AG04449 (cell line): Measurements from ENCODE around the gene TP53AIP1.

Source experiments
- CTCF ChIA-PET: fragments of 350-600 bp; formaldehyde crosslinking; extraction: SDS; loops from one replicate; lab custom pipeline; 2021; ENCODE audit warnings: antibody characterized with exemption; lab: Yijun Ruan, JAX
- POLR2A ChIA-PET: fragments of 400-600, 350-600 bp; formaldehyde crosslinking; extraction: SDS; loops from one replicate; lab custom pipeline; 2020; ENCODE audit warnings: antibody characterized with exemption, inconsistent platforms; lab: Yijun Ruan, JAX
- DNase-seq: peaks from one replicate; pipeline ENCODE4 v3.0.0-alpha.2; 2010; ENCODE audit warnings: low read depth, low spot score
- H3K4me3 ChIP-seq: 2 replicates; pipeline ENCODE4 v1.5.1; 2011; ENCODE audit warnings: low read depth, mild to moderate bottlenecking, control low read depth, low read length
- CTCF ChIP-seq: IDR thresholded peaks from one replicate; pipeline ENCODE4 v1.5.1; 2011; ENCODE audit warnings: mild to moderate bottlenecking, moderate library complexity, low read length, control low read depth, inconsistent platforms; ENCODE audit not compliant: insufficient read depth; ENCODE audit errors: missing control alignments

Gene TP53AIP1

DNA sequence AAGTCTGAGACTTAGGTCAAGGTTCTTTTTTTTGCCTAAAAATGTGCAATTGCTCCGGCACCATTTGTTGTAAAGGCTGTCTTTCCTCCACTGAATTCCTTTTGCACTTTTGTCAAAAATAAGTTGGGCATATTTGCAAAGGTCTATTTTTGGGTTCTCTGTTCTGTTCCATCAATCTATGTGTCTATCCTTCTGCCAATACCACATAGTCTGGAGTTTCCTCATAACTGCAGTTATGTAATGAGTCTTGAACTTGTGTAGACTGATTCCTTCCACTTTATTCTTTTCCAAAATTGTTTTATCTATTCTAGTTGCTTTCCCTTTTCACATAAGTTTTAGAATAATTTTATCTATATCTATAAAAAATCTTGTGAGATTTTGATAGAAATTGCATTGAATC, 44.8 kb downstream of the TP53AIP1 start:
- ChIA-PET CTCF (interaction anchor here (1.2 kb wide), 1 partner anchor 13 kb away, joined by 5 read pairs; no protein-coding TSS in a partner anchor), POLR2A (no interaction called here)
- no peak for DNase-seq
- no peak for TF ChIP-seq CTCF
- no peak overlapping the region for H3K4me3 ChIP-seq

DNA sequence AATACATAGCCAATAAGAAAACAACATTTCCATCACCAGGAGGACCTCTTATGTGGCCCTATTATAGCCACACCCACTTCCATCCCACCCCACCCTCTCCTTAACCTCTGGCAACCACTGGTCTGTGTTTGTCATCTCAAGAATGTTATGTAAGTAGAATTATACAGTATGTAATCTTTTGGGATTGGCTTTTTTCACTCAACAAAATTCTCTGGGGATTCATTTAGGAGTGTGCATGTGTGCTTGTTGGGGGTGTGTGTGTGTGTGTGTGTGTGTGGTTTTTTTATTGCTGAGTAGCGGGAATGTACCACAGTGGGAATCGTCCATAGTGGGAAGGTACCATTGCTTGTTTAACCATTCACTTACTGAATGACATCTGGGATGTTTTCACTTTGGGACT, 46.3 kb downstream of the TP53AIP1 start:
- TF ChIP-seq CTCF, result no peak
- CTCF ChIA-PET, result no interaction called here
- POLR2A ChIA-PET, result no interaction called here
- no peak overlapping the region for H3K4me3 ChIP-seq
- no peak for DNase-seq

DNA sequence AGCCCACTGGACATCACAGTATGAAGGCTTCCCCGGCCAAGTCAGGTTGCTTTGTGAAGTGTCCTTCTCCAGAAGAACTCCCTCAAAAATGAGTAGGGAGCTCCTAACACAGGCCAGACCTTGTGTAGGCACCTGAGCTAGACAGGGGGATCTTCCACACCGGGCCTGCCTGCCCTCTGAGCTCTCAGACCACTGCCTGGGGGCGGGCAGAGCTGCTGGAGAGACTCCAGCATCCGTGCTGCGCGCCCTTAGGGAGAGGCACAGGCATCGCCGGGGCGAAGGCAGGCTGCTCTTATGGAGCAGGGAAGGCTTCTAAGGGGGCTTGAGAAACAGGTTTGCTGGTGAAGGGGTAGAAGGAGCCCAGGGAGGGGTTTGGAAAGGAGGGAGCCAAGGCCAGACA, 47.1 kb downstream of the TP53AIP1 start:
- CTCF ChIA-PET, result interaction anchor here (1.8 kb wide), 1 partner anchor 9 kb away, joined by 5 read pairs; no protein-coding TSS in a partner anchor
- POLR2A ChIA-PET, result no interaction called here
- TF ChIP-seq CTCF, result no peak
- DNase-seq, result no peak
- H3K4me3 ChIP-seq, result no peak overlapping the region

GRCh38 chr11:128894685-128895084, 48.0 kb downstream of the TP53AIP1 start:
- DNase-seq, result no peak
- POLR2A ChIA-PET, result interaction anchor here (0.7 kb wide), 1 partner anchor 117 kb away, joined by 3 read pairs; no protein-coding TSS in a partner anchor
- TF ChIP-seq CTCF, result no peak
- CTCF ChIA-PET, result interaction anchor here (1.8 to 4.1 kb wide), 3 partner anchors 10 to 737 kb away, joined by 5 to 30 read pairs (median 13); no protein-coding TSS in a partner anchor
- H3K4me3 ChIP-seq, result no peak overlapping the region

DNA sequence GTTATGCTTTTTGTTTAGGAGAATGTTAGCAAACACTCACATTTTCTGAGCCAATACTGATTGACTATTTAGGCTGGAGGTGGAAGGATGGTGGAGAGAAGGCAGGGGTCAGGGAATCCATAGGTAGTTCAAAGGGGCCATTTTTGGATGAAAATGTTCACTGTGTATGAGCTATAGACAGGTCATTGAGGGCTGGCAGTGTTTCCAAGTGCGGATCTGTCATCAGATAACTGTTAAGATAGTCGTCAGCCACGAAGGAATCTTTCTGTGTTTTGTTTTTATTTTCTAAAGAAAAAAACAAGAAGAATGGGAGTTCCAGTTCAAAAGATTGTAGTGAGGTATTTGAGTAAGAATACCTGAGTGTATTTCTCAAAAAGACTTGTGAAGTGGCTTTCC, 48.4 kb downstream of the TP53AIP1 start:
- TF ChIP-seq CTCF, result no peak
- no peak overlapping the region for H3K4me3 ChIP-seq
- ChIA-PET CTCF (interaction anchor here (1.8 to 11.5 kb wide), 4 partner anchors 10 to 737 kb away, joined by 5 to 488 read pairs (median 22); no protein-coding TSS in a partner anchor), POLR2A (interaction anchor here (0.7 kb wide), 1 partner anchor 118 kb away, joined by 3 read pairs; no protein-coding TSS in a partner anchor)
- no peak for DNase-seq

DNA sequence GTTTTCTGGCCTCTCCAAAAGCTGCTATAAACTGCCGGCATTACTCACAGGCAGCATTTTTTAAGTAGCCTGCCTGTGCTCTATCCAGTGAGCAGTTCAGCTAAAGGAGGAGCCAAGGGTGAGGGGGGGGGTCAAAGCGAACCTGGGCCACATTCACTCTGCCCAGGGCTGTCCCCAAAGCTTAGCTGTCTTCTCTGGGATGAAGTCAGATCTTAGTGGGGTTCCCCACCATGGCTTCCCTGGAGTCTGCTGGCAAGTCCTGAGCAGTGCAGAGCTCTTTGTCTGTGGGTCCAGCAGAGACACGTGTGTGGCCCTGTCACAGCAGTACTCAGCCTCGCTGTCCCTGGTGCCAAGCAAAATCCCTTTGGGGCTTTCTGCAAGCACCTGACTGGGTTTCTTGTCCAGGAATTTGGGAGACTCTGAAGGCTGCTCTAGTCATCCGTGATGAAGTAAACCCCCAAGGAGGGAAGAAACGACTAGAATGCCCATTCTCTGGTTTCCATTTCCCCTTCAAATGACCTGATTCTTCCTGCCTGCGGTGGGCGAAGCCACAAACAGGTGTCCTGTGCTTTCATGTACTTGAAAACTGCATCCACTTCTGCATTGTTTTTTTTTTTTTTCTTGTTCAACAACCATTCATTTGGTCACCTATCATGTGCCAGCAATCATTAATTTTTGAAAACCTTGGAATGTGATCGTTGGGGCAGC, 48.9 kb downstream of the TP53AIP1 start:
- no peak for TF ChIP-seq CTCF
- CTCF ChIA-PET, result interaction anchor here (2.8 to 11.5 kb wide), 4 partner anchors 9 to 736 kb away, joined by 12 to 488 read pairs (median 22); no protein-coding TSS in a partner anchor
- H3K4me3 ChIP-seq, result no peak overlapping the region
- no peak for DNase-seq
- POLR2A ChIA-PET, result interaction anchor here (0.7 kb wide), 1 partner anchor 118 kb away, joined by 3 read pairs; no protein-coding TSS in a partner anchor
